ENCODE data around the gene LILRB1. TPM values are rescaled to one million over a fixed set of nuclear protein-coding genes. Genes with fewer than 3 reads are reported as not detected.
A peak's percentile ranks its signal among the peaks of the same experiment; 100 is the strongest.
"Not testable (repeated sequence)": the region's sequence is repeated elsewhere in the genome, so short reads cannot be mapped to it uniquely, and the experiment has no call there.

LILRB1 gene
- total RNA-seq, 1 experiment from 2014 or later, result not detected

DNA sequence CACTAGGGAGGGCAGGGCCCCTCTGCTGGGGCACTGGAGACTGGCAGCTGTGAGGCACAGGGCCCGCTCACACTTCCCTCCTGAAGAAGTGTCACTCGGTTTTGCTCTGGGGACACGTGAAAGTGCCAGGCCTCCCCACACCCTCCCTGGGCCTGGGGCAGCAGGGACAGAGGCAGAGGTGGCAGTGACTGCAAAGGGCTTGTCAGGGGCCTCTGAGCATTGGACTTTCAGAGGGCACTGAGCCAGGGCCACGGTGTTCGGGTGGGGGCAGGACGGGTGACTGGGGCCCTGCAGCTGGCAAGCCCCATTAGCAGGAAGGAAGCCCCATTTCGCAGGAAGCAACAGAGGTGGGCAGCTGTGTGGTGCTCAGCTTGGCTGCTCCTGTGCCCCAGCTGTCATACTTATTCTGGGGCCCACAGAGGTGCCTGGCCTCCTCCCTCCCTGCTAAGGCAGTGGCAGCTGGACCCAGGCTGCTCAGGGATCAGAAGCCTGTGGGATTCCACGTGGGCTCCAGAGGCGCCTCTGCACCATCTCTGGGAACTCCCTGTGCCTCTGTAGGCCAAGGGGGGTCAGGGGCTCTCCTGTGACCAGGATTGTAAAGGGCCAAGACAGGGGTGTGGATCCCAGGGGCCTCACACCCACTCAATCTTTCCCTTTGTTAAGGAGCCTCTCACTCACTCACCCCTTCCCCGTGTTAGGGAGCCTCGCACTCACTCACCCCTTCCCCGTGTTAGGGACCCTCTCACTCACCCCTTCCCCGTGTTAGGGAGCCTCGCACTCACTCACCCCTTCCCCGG is 5.2 kb upstream of the LILRB1 start:
- DNase-seq (ENCODE audit: low read depth), result not testable (repeated sequence)

DNA sequence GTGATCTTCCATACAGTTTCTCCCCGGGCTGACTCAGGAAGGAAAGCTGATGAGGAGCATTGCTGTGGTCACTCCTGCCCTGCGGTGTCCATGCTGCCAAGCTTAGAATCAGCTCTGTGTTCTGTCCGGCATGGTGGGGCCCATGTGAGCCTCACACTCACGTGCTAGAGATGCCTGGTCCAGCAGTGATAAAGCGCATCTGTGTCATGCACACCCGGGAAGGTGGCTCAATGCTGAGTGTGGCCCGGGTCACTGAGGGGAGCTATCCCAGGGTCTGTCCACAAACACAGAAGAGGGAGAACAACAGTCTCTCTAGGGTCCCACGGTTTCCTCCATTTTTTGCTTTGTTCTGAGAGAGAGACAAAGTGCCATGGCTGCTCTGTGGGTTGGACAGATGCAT is 3.5 kb upstream of the LILRB1 start:
- no peak for DNase-seq (ENCODE audit: low read depth)

DNA sequence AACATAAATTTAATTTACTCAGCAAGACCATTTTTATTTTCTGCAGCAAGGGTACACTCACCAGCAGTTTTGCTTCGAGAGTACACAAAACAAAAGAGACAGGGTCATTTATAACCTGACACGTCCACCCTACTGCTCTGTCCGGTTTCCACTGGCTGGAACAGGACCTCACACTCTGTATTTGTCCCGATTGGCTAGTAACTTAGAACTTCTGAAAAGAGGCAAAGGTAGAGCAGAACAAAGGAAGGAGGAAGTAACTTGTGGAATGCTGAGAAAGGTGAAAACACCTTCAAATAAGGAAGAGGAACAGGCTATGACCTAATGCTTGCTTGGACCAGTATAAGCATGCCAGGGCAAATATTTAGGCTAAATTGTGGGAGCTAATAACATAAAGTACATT is 2.4 kb upstream of the LILRB1 start:
- DNase-seq (ENCODE audit: low read depth), result not testable (repeated sequence)

DNA sequence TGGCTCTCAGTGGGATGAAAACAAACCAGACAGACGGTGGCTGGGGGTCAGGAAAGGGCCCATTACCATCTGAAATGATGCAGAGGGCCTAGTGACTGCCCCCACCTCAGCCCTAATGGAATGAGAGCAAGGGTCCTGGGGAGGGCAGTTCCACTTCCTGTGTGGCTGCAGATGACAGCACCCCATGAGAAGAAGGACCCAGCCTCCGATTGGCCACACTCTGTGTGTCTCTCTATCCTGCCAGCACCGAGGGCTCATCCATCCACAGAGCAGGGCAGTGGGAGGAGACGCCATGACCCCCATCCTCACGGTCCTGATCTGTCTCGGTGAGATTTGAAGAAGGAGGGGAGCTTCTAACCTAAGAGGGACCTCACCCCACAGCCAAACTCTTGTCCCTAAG is 498 bp downstream of the LILRB1 start:
- DNase-seq (ENCODE audit: low read depth), result no peak

DNA sequence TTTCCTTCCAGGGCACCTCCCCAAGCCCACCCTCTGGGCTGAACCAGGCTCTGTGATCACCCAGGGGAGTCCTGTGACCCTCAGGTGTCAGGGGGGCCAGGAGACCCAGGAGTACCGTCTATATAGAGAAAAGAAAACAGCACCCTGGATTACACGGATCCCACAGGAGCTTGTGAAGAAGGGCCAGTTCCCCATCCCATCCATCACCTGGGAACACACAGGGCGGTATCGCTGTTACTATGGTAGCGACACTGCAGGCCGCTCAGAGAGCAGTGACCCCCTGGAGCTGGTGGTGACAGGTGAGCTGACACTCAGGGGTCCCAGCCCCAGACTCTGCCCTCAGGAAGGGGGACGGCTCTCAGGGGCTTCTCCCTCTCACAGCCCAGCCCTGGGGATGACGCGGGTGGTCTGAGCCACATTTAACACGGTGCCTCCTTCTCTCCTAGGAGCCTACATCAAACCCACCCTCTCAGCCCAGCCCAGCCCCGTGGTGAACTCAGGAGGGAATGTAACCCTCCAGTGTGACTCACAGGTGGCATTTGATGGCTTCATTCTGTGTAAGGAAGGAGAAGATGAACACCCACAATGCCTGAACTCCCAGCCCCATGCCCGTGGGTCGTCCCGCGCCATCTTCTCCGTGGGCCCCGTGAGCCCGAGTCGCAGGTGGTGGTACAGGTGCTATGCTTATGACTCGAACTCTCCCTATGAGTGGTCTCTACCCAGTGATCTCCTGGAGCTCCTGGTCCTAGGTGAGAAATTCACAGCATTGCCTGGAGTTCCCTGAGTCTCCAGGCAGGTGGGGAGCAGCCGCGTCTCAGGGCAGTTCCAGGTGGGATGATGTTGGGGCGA is 1.4 kb downstream of the LILRB1 start:
- DNase-seq (ENCODE audit: low read depth), result not testable (repeated sequence)

DNA sequence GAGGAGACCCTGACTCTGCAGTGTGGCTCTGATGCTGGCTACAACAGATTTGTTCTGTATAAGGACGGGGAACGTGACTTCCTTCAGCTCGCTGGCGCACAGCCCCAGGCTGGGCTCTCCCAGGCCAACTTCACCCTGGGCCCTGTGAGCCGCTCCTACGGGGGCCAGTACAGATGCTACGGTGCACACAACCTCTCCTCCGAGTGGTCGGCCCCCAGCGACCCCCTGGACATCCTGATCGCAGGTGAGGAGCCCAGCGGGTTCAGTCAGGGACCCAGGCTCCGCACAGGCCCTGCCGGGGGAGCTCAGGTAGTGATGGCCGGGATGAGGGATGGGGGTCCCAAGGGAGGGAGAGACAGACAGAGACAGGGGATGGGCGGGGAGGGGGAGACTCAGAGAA is 2.2 kb downstream of the LILRB1 start:
- DNase-seq (ENCODE audit: low read depth), result not testable (repeated sequence)

DNA sequence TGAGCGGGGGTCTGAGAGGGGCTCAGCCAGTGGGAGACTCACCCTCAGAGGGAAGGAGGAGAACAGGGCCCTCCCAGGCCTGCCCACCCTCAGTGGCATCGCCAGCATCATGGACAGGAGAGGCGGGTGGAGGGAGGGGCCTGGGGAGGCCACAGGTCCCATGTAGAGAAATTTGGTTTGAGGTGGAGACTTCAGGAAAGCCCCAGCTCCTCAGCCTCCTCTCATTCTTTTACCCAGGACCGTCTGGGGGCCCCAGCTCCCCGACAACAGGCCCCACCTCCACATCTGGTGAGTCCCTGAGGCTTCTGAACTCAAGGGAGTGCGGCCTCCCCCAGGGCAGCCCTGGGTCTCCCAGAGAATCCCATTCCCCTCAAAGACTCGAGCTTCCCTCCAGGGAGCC is 3.1 kb downstream of the LILRB1 start:
- DNase-seq (ENCODE audit: low read depth), result no peak

DNA sequence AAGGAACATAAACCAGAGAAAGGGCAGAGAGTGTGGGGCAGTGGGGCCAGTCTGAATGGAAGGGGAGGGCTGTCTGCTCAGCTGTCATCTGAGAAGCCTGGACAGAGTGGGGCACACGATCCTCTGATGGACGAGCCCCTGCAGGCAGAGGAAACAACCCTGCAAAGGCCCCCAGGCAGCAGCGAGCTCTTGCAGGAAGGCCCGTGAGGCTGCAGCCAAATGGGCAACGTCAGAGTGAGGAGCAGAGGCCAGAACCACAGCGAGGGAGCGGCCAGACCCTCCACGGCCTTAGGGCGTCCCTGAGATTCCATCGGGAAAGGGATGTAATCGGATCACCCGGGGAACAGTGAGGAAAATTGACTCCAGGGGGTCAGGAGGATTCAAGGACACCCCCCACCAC is 5.8 kb downstream of the LILRB1 start:
- DNase-seq (ENCODE audit: low read depth), result not testable (repeated sequence)

DNA sequence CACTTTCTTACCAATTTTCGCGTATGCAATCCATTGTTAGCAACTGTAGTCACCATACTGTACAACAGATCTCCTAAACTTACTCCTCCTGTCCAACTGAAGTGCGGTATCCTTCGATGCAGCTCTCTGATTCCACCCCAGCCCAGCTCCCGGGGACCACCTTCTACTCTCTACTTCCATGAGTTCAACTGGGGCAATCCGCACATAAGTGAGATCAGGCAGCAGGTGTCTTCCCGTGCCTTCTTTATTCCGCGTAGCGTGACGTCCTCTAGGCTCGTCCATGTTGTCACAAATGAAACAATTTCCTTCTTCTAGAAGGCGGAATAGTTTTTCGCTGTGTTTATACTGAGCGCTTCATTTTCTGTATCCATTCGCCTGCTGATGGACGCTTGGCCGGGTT is 8.4 kb downstream of the LILRB1 start:
- no peak for DNase-seq (ENCODE audit: low read depth)

DNA sequence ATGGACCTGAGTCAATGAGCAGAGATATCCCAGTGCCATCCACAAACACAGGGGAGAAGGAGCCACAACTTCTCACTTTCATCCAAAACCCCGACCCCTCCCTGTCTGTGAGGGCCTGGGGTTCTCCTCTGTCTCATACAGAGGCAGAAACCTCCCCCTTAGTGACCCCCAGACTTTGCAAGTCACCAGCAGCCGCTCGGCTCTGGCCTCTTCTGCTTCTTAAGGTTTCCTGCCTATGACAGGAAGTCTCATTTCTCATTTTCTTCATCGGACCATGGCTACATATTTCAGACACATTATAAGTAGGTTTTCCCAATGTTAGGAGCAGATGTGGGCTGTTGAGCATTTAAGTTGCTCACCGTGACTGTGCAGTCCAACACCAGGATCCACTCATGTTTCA is 12.7 kb downstream of the LILRB1 start:
- DNase-seq (ENCODE audit: low read depth), result not testable (repeated sequence)

DNA sequence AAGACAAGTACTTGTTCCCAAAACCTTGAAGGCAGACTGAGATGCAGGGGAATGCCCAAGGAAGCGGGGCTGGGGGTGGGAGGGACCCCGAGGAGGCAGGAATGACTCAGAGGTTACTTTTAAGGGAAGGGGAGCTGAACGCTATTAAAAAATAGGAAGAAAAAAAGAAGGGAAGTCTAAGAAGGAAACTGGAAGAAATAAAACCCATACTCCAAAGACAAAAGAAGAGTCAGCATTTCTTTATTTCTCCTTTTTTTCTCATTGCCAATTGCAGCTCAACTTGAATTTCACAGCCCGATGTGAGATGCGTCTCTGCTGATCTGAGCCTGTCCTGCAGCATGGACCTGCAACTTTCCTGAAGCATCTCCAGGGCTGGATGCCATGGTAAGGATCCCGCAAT is 13.3 kb downstream of the LILRB1 start:
- not testable (repeated sequence) for DNase-seq (ENCODE audit: low read depth)

DNA sequence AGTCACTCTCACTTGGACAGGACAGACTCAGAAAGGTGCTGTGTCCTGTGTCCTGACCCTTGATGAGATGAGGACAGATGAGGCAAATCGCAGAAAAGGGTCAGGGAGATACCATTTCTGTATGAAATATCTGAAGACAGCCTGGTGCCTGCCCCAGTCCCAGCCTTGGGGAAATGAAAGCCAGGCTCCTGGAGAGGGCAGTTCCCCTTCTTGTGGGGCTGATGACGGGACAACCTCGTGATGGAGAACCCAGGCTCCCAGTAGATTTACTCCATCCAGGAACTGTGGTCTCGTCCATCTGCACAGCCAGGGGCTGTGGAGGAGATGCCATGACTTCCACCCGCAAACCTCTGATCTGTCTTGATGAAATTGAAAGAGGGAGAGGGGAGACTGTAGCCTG is 13.8 kb downstream of the LILRB1 start:
- DNase-seq (ENCODE audit: low read depth), result no peak

DNA sequence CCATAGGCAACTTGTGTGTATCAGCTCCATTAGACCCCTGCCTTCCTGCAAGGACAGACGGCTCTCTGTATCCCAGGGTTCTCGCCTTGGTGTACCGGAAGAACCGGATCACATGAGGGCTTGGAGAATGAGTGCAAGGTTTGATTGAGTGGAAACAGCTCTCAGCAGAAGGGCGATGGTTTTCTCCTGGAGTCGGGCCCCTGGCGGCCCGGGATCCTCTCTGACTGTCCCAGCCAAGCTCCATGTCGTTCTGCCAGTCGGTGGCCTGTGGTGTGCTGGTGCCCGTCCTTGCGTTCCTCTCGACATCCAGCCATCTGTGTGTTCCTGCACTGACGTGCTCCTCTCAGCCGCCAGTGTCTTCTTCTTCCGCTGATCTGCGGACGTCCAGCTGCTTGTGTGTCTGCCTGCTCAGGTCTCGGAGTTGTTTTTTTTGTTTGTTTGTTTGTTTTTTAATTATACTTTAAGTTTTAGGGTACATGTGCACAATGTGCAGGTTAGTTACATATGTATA is 16.1 kb downstream of the LILRB1 start:
- no peak for DNase-seq (ENCODE audit: low read depth)

DNA sequence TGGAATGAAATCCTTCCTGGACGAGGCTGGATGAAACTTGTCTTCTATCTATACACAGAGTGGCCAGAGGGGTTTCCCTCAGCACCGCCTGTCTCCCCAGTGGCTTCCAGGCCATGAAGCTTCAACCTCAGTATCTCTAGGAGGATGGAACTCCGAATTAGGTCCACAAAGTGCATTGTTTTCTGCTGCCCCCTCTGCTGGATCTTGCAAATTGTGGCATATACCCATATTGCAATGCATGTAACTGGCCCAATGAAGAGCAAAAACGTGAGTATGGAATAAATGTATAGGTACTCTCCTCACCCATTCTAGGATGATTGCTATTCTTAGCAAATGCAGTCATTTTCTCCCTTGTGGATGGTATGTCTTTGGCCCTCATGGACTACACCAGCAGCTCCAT is 17.8 kb downstream of the LILRB1 start:
- peak; percentile 1 for DNase-seq (ENCODE audit: low read depth)

DNA sequence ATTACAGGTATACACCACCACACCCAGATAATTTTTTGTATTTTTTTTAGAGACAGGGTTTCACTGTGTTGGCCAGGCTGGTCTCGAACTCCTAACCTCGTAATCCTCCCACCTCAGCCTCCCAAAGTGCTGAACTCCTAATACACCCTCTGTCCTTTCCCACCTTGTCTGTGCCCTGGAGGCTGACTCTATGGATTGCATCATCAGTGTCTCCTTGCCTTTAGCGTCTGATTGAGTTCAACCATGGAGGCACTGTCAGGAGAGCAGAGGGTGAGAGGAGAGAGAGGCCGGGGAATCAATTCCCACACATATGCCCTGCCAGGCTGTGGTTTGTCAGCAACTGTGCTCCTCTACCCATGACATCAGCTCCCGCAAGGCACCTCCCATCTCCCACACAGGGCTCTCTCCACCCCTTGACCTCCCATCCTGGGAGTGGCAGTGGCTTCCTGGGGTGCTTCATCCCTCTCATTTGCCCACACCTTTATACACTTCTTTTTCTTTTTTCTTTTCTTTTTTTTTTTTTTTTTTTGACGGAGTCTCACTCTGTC is 19.9 kb downstream of the LILRB1 start:
- DNase-seq (ENCODE audit: low read depth), result no peak

DNA sequence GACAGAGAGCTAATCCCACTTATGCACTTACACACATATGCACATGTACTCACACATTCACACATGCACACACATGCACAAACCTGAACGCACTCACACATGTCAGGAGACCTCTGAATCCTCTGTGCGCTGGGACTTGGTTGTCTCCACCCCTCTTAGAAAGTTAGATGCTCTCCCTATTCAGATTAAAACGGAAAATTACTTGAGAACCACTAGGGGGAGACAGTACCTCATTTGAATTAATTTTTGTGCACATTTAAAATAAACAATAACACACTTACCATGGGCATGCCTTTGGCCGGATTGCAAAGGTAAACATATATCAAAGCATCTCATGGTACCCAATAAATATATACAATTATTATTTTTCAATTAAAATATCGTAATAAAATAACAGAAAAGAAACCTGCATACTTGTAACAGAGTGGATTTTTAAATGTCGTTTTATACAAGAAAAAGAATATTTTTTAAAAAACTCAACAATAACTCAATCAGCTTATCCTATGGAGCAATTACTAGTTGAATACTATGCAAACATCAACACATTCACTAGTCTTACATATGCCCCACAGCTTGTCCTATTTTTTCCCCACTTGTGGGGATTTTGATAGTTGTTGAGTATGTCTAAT is 23.0 kb downstream of the LILRB1 start:
- peak; percentile 26 for DNase-seq (ENCODE audit: low read depth)

DNA sequence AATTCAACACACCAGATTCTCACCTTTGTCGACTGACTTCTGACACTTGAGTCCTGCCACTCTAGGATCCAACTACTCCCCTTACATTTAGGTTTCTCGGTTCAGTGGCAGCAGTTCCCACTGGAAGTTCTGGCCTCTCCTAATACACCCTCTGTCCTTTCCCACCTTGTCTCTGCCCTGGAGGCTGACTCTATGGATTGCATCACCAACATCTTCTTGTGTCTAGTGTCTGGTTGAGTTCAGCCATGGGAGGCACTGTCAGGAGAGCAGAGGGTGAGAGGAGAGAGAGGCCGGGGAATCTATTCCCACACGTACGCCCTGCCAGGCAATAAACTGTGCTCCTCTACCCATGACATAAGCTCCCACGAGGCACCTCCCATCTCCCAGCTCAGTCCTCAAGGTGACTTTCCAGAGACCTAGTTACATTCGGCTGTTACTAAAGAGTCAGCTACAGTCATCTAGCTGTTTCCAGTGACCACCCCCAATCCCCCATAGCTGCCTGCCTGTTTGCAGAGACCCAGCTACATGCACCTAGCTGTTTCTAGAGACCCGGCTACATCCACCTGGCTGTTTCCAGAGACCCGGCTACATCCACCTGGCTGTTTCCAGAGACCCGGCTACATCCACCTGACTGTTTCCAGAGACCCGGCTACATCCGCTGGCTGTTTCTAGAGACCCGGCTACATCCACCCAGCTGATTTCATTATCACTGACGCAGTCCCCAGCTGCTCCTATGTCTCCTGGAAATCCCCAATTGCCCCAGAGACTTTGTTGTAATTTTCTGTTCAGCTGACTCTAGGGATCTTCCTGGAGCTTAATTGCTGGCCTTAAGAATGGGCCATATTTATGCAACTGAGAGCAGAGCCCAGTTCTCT is 24.4 kb downstream of the LILRB1 start:
- no peak for DNase-seq (ENCODE audit: low read depth)

DNA sequence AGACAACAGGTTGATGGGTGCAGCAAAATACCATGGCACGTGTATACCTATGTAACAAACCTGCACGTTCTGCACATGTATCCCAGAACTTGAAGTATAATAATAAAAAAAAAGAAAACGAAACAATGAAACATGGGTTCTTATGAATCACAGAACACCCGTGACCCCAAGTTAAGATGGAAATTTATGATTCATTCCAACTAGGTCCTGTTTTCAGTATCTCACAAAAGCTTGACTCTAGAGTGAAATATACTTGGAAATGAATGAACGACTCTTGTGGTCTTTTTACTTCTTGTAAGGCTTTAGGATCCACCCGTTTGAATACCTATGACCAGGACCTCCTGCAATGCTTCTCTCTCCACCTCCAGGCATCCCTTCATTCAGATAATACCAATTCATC is 29.0 kb downstream of the LILRB1 start:
- DNase-seq (ENCODE audit: low read depth), result no peak

DNA sequence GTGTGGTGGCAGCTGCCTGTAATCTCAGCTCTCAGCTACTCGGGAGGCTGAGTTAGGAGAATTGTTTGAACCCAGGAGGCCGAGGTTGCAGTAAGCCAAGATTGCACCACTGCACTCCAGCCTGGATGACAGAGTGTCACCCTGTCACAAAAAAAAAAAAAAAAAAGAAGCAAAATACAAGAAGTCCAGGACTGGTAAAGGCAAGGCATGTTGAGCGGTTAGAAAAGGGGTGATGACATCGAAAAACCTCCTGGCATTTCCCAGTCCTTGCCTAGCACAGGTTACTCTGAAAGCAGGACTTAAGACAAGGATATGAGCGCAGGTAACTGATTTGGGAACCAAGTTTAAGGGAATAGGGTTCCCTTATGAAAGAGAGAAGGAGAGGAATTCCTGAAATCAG is 30.0 kb downstream of the LILRB1 start:
- no peak for DNase-seq (ENCODE audit: low read depth)

DNA sequence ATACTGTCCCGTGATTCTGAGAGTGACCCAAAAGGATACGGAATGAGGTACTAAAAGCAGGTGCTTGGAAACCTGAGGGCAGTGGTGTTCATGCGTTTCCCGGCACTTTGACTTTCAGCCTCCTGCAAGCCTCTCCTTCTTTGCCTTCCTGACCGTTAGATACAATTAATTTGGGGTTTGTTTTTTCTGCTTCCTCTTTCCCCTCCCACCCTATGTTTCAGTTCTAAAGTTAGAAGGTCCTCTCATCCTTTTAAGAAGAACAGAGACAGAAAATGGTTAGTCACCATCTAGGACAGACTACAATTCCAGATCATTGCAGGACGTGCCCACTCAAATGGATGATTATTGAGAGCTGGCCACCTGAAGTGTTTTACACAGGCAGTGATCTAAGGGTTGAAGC is 30.7 kb downstream of the LILRB1 start:
- no peak for DNase-seq (ENCODE audit: low read depth)
